ENCODE data around the gene LNP1. TPM values are rescaled to one million over a fixed set of nuclear protein-coding genes. Genes with fewer than 3 reads are reported as not detected.

LNP1 gene
- total and polyA plus RNA-seq, 10 of the 15 experiments (the other 5 are each of a cell fraction or from before 2014, with no cell fraction given): 2.1 to 4.2 (median 2.7) TPM

DNA sequence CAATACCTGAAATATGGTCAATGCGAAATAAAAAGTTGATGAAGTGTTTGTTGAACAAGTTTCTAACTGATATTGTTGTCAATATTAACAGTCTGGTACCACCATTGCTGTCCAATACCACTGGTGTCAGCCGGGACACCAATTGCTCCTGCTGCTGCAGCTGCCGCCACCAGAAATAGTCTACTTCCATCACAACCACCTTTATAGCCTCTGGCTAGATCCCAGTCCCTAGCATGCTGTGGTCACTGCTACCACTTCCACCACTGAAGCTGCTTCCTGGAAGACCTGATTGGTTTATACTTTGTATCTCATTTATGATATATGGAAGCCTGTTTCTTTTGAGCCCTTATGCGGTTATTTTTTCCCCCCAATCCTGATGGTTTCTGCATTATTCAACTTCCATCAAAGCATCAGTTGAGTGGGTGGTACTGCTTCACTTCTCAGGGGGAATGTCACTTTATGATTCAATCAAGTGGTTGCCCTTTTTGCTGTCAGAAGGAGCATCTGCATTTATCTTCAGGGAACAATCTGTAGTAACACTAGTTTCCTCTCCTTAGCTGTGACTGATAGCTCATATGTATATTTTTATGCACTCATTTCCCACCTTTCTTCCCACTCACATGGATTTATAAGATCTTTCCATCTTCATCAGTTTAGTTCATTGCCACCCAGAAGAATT, 11.7 kb downstream of the LNP1 start:
- SMC1A ChIA-PET (ENCODE audit: uncharacterized antibody, unreplicated experiment): no interaction called here
- no peak overlapping the region for H3K27ac ChIP-seq (ENCODE audit: control insufficient read depth, insufficient read depth)
- no peak overlapping the region for H2AFZ ChIP-seq (ENCODE audit: control insufficient read depth, low read depth, low read length)
- in situ Hi-C loops (cut with MboI) (no loop called here), intact Hi-C loops (cut with micrococcal nuclease; ENCODE audit: unreplicated experiment) (no loop called here)
- H3K27me3 ChIP-seq (replicated peaks in 1 of 2; ENCODE audit: control insufficient read depth in 2 of 2, insufficient read depth in 2 of 2, low read length in 1 of 2): no peaks in the 10 kb centered on the region
- no peak overlapping the region for H3K9ac ChIP-seq (ENCODE audit: control insufficient read depth, insufficient read depth, low read length)
- 84% methylated on average over 4 of the region's 4 CpGs for WGBS (ENCODE audit: insufficient coverage, insufficient replicate concordance, low lambda C conversion rate, missing lambda C conversion rate)
- no peak for FAIRE-seq
- CTCF ChIA-PET: no interaction called here
- no peak for TF ChIP-seq ZSCAN29 (IDR thresholded peaks at IDR 0.05)
- TF ChIP-seq, protein P1, sequence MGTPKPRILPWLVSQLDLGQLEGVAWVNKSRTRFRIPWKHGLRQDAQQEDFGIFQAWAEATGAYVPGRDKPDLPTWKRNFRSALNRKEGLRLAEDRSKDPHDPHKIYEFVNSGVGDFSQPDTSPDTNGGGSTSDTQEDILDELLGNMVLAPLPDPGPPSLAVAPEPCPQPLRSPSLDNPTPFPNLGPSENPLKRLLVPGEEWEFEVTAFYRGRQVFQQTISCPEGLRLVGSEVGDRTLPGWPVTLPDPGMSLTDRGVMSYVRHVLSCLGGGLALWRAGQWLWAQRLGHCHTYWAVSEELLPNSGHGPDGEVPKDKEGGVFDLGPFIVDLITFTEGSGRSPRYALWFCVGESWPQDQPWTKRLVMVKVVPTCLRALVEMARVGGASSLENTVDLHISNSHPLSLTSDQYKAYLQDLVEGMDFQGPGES (IDR thresholded peaks at IDR 0.05): no peak
- no peaks in the 10 kb centered on the region; a peak in 2 of 4 replicates for H3K36me3 ChIP-seq (ENCODE audit: control insufficient read depth in 2 of 2, insufficient read depth in 2 of 2, low read length in 1 of 2)
- POLR2A ChIA-PET: no interaction called here
- ATAC-seq: no peak
- DNase-seq (ENCODE audit: low read depth, low spot score): no peak
- H3K9me3 ChIP-seq (replicated peaks; ENCODE audit: control insufficient read depth, insufficient read depth, low read length): peaks cover 3% of the 10 kb centered on the region; the same call in 2 of the 3 replicates
- H4K20me1 ChIP-seq (ENCODE audit: control insufficient read depth, insufficient read depth): no peaks in the 10 kb centered on the region
- RAD21 ChIA-PET (ENCODE audit: unreplicated experiment): interaction anchor here (0.6 kb wide), 1 partner anchor 9 kb away, joined by 3 read pairs; no protein-coding TSS in a partner anchor
- no TSS peak for BruUV-seq (replicated peaks)
- H3K79me2 ChIP-seq (ENCODE audit: control insufficient read depth, insufficient read depth, low read length): no peaks in the 10 kb centered on the region; the same call in 1 of the 2 replicates
- no peak overlapping the region for H3K4me3 ChIP-seq
- no peak overlapping the region for H3K4me2 ChIP-seq (ENCODE audit: control insufficient read depth, insufficient read depth)
- H3K4me1 ChIP-seq (ENCODE audit: control insufficient read depth, insufficient read depth, low read length): no peaks in the 10 kb centered on the region

DNA sequence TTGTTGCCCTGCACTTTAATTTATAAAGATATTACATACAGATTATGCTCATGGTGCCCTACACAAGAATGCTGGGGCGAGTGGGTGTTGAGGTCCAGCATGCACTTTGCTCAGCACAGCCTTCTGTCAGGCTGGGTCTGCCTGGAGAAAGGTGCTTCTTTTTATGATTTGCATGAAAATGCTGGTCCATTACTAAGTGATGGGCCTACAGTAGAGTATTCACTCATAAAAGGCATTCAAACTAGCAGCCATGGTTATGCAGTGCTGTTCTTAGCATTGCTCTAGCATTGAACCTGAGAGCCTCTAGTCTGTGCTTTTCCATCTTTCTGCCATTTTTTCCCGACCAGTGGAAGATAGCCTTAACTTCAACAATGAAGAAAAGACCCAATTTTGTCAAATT, 12.3 kb downstream of the LNP1 start:
- Histone ChIP-seq H2AFZ (ENCODE audit: control insufficient read depth, low read depth, low read length) (no peak overlapping the region), H3K27me3 (replicated peaks in 1 of 2; ENCODE audit: control insufficient read depth in 2 of 2, insufficient read depth in 2 of 2, low read length in 1 of 2) (no peaks in the 10 kb centered on the region), H3K4me1 (ENCODE audit: control insufficient read depth, insufficient read depth, low read length) (no peaks in the 10 kb centered on the region), H3K9me3 (replicated peaks; ENCODE audit: control insufficient read depth, insufficient read depth, low read length) (no peaks in the 10 kb centered on the region; the same call in 1 of the 3 replicates), H3K36me3 (ENCODE audit: control insufficient read depth in 2 of 2, insufficient read depth in 2 of 2, low read length in 1 of 2) (no peaks in the 10 kb centered on the region; a peak in 2 of 4 replicates), H3K79me2 (ENCODE audit: control insufficient read depth, insufficient read depth, low read length) (no peaks in the 10 kb centered on the region; the same call in 1 of the 2 replicates), H3K4me2 (ENCODE audit: control insufficient read depth, insufficient read depth) (no peak overlapping the region), H3K4me3 (no peak overlapping the region), H3K9ac (ENCODE audit: control insufficient read depth, insufficient read depth, low read length) (no peak overlapping the region), H4K20me1 (ENCODE audit: control insufficient read depth, insufficient read depth) (no peaks in the 10 kb centered on the region), H3K27ac (ENCODE audit: control insufficient read depth, insufficient read depth) (no peak overlapping the region)
- ChIA-PET RAD21 (ENCODE audit: unreplicated experiment) (interaction anchor here (0.6 kb wide), 1 partner anchor 9 kb away, joined by 3 read pairs; no protein-coding TSS in a partner anchor), CTCF (no interaction called here), SMC1A (ENCODE audit: uncharacterized antibody, unreplicated experiment) (interaction anchor here (0.9 kb wide), 1 partner anchor 178 kb away, joined by 4 read pairs; no protein-coding TSS in a partner anchor), POLR2A (no interaction called here)
- in situ Hi-C loops (cut with MboI): no loop called here
- no TSS peak for BruUV-seq (replicated peaks)
- FAIRE-seq (no peak), ATAC-seq (no peak), DNase-seq (ENCODE audit: low read depth, low spot score) (no peak)
- intact Hi-C loops (cut with micrococcal nuclease; ENCODE audit: unreplicated experiment): no loop called here
- WGBS (ENCODE audit: insufficient coverage, insufficient replicate concordance, low lambda C conversion rate, missing lambda C conversion rate): 95% methylated on average over 2 of the region's 2 CpGs
- TF ChIP-seq SPI1 (IDR thresholded peaks at IDR 0.05; ENCODE audit: borderline replicate concordance, insufficient read depth, low read depth, low read length) (no peak), EGR1 (IDR thresholded peaks at IDR 0.05; ENCODE audit: borderline replicate concordance in 1 of 2, low read depth in 2 of 2, low read length in 2 of 2) (no peak), TCF12 (IDR thresholded peaks at IDR 0.05; ENCODE audit: low read depth, low read length) (no peak), CREB1 (IDR thresholded peaks at IDR 0.05; ENCODE audit: low read depth) (no peak), SRF (IDR thresholded peaks at IDR 0.05; ENCODE audit: low read depth in 2 of 2, low read length in 2 of 2) (no peak), STAT3 (IDR thresholded peaks at IDR 0.05; ENCODE audit: low read depth, low read length) (no peak), HCFC1 (IDR thresholded peaks at IDR 0.05; ENCODE audit: low read length) (no peak)
- TF ChIP-seq, protein P2, sequence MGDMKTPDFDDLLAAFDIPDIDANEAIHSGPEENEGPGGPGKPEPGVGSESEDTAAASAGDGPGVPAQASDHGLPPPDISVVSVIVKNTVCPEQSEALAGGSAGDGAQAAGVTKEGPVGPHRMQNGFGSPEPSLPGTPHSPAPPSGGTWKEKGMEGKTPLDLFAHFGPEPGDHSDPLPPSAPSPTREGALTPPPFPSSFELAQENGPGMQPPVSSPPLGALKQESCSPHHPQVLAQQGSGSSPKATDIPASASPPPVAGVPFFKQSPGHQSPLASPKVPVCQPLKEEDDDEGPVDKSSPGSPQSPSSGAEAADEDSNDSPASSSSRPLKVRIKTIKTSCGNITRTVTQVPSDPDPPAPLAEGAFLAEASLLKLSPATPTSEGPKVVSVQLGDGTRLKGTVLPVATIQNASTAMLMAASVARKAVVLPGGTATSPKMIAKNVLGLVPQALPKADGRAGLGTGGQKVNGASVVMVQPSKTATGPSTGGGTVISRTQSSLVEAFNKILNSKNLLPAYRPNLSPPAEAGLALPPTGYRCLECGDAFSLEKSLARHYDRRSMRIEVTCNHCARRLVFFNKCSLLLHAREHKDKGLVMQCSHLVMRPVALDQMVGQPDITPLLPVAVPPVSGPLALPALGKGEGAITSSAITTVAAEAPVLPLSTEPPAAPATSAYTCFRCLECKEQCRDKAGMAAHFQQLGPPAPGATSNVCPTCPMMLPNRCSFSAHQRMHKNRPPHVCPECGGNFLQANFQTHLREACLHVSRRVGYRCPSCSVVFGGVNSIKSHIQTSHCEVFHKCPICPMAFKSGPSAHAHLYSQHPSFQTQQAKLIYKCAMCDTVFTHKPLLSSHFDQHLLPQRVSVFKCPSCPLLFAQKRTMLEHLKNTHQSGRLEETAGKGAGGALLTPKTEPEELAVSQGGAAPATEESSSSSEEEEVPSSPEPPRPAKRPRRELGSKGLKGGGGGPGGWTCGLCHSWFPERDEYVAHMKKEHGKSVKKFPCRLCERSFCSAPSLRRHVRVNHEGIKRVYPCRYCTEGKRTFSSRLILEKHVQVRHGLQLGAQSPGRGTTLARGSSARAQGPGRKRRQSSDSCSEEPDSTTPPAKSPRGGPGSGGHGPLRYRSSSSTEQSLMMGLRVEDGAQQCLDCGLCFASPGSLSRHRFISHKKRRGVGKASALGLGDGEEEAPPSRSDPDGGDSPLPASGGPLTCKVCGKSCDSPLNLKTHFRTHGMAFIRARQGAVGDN (IDR thresholded peaks at IDR 0.05): no peak
